ENCODE measurements around the gene MPIG6B.

DNA sequence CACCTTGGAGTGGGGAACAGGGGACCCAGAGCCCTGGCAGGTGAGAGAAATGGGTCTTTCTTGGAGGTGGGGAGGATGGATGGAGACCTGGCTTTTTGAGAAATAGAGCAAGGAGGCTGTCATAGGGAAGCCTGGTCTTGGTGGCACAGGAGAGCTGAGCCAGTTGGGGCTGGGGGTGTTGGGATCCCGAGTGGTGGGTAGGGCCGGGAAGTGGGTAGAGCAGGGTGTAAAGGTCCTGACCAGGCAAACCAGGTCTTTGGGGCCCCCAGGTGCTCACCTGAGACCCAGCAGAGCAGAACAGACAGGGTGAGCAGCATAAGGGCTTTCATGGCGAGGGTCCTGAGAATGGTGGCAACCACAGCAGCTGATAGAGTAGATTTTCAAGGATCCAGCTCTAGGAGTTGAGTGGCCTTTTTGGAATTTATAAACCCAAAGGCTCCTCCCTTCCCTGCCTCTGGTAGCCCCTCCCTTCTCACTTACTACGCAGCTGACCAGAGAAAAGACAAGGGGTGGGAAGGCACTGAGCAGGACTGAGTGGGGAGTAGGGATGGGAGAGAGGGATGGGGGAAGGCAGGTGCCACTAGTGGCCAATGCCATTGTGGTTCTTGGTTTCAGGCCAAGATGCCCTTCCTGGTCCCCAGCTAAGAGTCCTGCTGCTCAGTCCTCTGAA, 1.7 kb upstream of the MPIG6B start, which contains the start of gene LY6G6C:
- TF ChIP-seq, protein P1, sequence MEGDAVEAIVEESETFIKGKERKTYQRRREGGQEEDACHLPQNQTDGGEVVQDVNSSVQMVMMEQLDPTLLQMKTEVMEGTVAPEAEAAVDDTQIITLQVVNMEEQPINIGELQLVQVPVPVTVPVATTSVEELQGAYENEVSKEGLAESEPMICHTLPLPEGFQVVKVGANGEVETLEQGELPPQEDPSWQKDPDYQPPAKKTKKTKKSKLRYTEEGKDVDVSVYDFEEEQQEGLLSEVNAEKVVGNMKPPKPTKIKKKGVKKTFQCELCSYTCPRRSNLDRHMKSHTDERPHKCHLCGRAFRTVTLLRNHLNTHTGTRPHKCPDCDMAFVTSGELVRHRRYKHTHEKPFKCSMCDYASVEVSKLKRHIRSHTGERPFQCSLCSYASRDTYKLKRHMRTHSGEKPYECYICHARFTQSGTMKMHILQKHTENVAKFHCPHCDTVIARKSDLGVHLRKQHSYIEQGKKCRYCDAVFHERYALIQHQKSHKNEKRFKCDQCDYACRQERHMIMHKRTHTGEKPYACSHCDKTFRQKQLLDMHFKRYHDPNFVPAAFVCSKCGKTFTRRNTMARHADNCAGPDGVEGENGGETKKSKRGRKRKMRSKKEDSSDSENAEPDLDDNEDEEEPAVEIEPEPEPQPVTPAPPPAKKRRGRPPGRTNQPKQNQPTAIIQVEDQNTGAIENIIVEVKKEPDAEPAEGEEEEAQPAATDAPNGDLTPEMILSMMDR (IDR thresholded peaks at IDR 0.05; ENCODE audit: insufficient read depth, low read length) = no peak
- TF ChIP-seq, protein P2, sequence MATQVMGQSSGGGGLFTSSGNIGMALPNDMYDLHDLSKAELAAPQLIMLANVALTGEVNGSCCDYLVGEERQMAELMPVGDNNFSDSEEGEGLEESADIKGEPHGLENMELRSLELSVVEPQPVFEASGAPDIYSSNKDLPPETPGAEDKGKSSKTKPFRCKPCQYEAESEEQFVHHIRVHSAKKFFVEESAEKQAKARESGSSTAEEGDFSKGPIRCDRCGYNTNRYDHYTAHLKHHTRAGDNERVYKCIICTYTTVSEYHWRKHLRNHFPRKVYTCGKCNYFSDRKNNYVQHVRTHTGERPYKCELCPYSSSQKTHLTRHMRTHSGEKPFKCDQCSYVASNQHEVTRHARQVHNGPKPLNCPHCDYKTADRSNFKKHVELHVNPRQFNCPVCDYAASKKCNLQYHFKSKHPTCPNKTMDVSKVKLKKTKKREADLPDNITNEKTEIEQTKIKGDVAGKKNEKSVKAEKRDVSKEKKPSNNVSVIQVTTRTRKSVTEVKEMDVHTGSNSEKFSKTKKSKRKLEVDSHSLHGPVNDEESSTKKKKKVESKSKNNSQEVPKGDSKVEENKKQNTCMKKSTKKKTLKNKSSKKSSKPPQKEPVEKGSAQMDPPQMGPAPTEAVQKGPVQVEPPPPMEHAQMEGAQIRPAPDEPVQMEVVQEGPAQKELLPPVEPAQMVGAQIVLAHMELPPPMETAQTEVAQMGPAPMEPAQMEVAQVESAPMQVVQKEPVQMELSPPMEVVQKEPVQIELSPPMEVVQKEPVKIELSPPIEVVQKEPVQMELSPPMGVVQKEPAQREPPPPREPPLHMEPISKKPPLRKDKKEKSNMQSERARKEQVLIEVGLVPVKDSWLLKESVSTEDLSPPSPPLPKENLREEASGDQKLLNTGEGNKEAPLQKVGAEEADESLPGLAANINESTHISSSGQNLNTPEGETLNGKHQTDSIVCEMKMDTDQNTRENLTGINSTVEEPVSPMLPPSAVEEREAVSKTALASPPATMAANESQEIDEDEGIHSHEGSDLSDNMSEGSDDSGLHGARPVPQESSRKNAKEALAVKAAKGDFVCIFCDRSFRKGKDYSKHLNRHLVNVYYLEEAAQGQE (IDR thresholded peaks at IDR 0.05; ENCODE audit: insufficient replicate concordance, low read depth) = no peak
- TF ChIP-seq POLR2AphosphoS5 (IDR thresholded peaks at IDR 0.05; ENCODE audit: low read depth) = no peak

Data from HL-60 (cell line).